ENCODE data around the gene CAMKMT.

Gene CAMKMT

GRCh38 chr2:44479127-44479887, 117.6 kb downstream of the CAMKMT start:
- Histone ChIP-seq H2BK5ac (ENCODE audit: low read depth, low read length, poor library complexity) (no peak overlapping the region), H2AFZ (ENCODE audit: insufficient read depth, low read length, poor library complexity) (no peak overlapping the region), H3K23ac (ENCODE audit: low read length) (no peak overlapping the region), H4K91ac (ENCODE audit: low read depth, low read length) (no peak overlapping the region), H3K18ac (ENCODE audit: low read length) (no peak overlapping the region), H3K9me3 (ENCODE audit: insufficient read depth, low read depth, low read length) (no peaks in the 10 kb centered on the region), H3K4ac (ENCODE audit: low read depth, low read length) (no peak overlapping the region), H3K27ac (ENCODE audit: low read depth, low read length) (no peak overlapping the region), H3K4me2 (ENCODE audit: low read length) (no peak overlapping the region), H3K27me3 (ENCODE audit: insufficient read depth, low read length) (no peaks in the 10 kb centered on the region), H4K12ac (ENCODE audit: low read depth, low read length) (no peak overlapping the region), H4K8ac (ENCODE audit: low read depth, low read length) (no peak overlapping the region), H2BK120ac (ENCODE audit: insufficient read depth, low read length, poor library complexity) (no peak overlapping the region), H3K79me1 (ENCODE audit: low read length) (no peaks in the 10 kb centered on the region), H2AK5ac (ENCODE audit: low read length) (no peak overlapping the region), H3K79me2 (ENCODE audit: control insufficient read depth, insufficient read depth, low read length, poor library complexity) (no peaks in the 10 kb centered on the region), H2BK12ac (ENCODE audit: low read length) (no peak overlapping the region), H3K4me3 (ENCODE audit: low read depth, low read length) (no peak overlapping the region), H3K9ac (ENCODE audit: low read length) (no peak overlapping the region), H3K4me1 (ENCODE audit: control insufficient read depth in 1 of 2, insufficient read depth in 2 of 2, low read length in 2 of 2) (no peaks in the 10 kb centered on the region), H3K14ac (ENCODE audit: low read length) (no peak overlapping the region), H3K36me3 (ENCODE audit: control insufficient read depth in 1 of 2, insufficient read depth in 2 of 2, low read length in 2 of 2) (no peaks in the 10 kb centered on the region)
- no CpG with 5 or more reads among the region's 5 CpGs for WGBS (ENCODE audit: extremely low coverage, insufficient coverage, insufficient read length)
- DNase-seq = peak; percentile 31 to 87

GRCh38 chr2:44480068-44480467, 118.3 kb downstream of the CAMKMT start:
- no peak for DNase-seq
- no peak overlapping the region for H3K27ac ChIP-seq (ENCODE audit: low read depth, low read length)
- H2AK5ac ChIP-seq (ENCODE audit: low read length) = no peak overlapping the region
- no peak overlapping the region for H2BK5ac ChIP-seq (ENCODE audit: low read depth, low read length, poor library complexity)
- H3K4ac ChIP-seq (ENCODE audit: low read depth, low read length) = no peak overlapping the region
- no peak overlapping the region for H4K8ac ChIP-seq (ENCODE audit: low read depth, low read length)
- H3K36me3 ChIP-seq (ENCODE audit: control insufficient read depth in 1 of 2, insufficient read depth in 2 of 2, low read length in 2 of 2) = no peaks in the 10 kb centered on the region
- no peak overlapping the region for H4K12ac ChIP-seq (ENCODE audit: low read depth, low read length)
- no peak overlapping the region for H3K23ac ChIP-seq (ENCODE audit: low read length)
- H2BK12ac ChIP-seq (ENCODE audit: low read length) = no peak overlapping the region
- no peak overlapping the region for H3K4me2 ChIP-seq (ENCODE audit: low read length)
- no CpG with 5 or more reads among the region's 2 CpGs for WGBS (ENCODE audit: extremely low coverage, insufficient coverage, insufficient read length)
- H3K27me3 ChIP-seq (ENCODE audit: insufficient read depth, low read length) = no peaks in the 10 kb centered on the region
- no peak overlapping the region for H3K18ac ChIP-seq (ENCODE audit: low read length)
- H4K91ac ChIP-seq (ENCODE audit: low read depth, low read length) = no peak overlapping the region
- no peaks in the 10 kb centered on the region for H3K4me1 ChIP-seq (ENCODE audit: control insufficient read depth in 1 of 2, insufficient read depth in 2 of 2, low read length in 2 of 2)
- H3K79me2 ChIP-seq (ENCODE audit: control insufficient read depth, insufficient read depth, low read length, poor library complexity) = no peaks in the 10 kb centered on the region
- H3K79me1 ChIP-seq (ENCODE audit: low read length) = no peaks in the 10 kb centered on the region
- no peak overlapping the region for H2BK120ac ChIP-seq (ENCODE audit: insufficient read depth, low read length, poor library complexity)
- H2AFZ ChIP-seq (ENCODE audit: insufficient read depth, low read length, poor library complexity) = no peak overlapping the region
- no peak overlapping the region for H3K14ac ChIP-seq (ENCODE audit: low read length)
- no peak overlapping the region for H3K4me3 ChIP-seq (ENCODE audit: low read depth, low read length)
- no peak overlapping the region for H3K9ac ChIP-seq (ENCODE audit: low read length)
- H3K9me3 ChIP-seq (ENCODE audit: insufficient read depth, low read depth, low read length) = no peaks in the 10 kb centered on the region

GRCh38 chr2:44487052-44487451, 125.3 kb downstream of the CAMKMT start:
- no peak overlapping the region for H3K9ac ChIP-seq (ENCODE audit: low read length)
- H3K27ac ChIP-seq (ENCODE audit: low read depth, low read length) = no peak overlapping the region
- WGBS (ENCODE audit: extremely low coverage, insufficient coverage, insufficient read length) = no CpG with 5 or more reads among the region's 1 CpG
- H3K18ac ChIP-seq (ENCODE audit: low read length) = no peak overlapping the region
- no peak overlapping the region for H4K12ac ChIP-seq (ENCODE audit: low read depth, low read length)
- H2BK5ac ChIP-seq (ENCODE audit: low read depth, low read length, poor library complexity) = no peak overlapping the region
- H3K79me1 ChIP-seq (ENCODE audit: low read length) = no peaks in the 10 kb centered on the region
- no peak overlapping the region for H4K8ac ChIP-seq (ENCODE audit: low read depth, low read length)
- no peak overlapping the region for H4K91ac ChIP-seq (ENCODE audit: low read depth, low read length)
- H3K4me2 ChIP-seq (ENCODE audit: low read length) = no peak overlapping the region
- no peak overlapping the region for H3K23ac ChIP-seq (ENCODE audit: low read length)
- H3K9me3 ChIP-seq (ENCODE audit: insufficient read depth, low read depth, low read length) = no peaks in the 10 kb centered on the region
- no peak overlapping the region for H2BK120ac ChIP-seq (ENCODE audit: insufficient read depth, low read length, poor library complexity)
- H2BK12ac ChIP-seq (ENCODE audit: low read length) = no peak overlapping the region
- no peak overlapping the region for H2AFZ ChIP-seq (ENCODE audit: insufficient read depth, low read length, poor library complexity)
- H3K4ac ChIP-seq (ENCODE audit: low read depth, low read length) = no peak overlapping the region
- H3K4me3 ChIP-seq (ENCODE audit: low read depth, low read length) = no peak overlapping the region
- no peaks in the 10 kb centered on the region for H3K36me3 ChIP-seq (ENCODE audit: control insufficient read depth in 1 of 2, insufficient read depth in 2 of 2, low read length in 2 of 2)
- no peak overlapping the region for H2AK5ac ChIP-seq (ENCODE audit: low read length)
- H3K14ac ChIP-seq (ENCODE audit: low read length) = no peak overlapping the region
- H3K79me2 ChIP-seq (ENCODE audit: control insufficient read depth, insufficient read depth, low read length, poor library complexity) = no peaks in the 10 kb centered on the region
- no peak for DNase-seq
- H3K4me1 ChIP-seq (ENCODE audit: control insufficient read depth in 1 of 2, insufficient read depth in 2 of 2, low read length in 2 of 2) = no peaks in the 10 kb centered on the region
- no peaks in the 10 kb centered on the region for H3K27me3 ChIP-seq (ENCODE audit: insufficient read depth, low read length)

DNA sequence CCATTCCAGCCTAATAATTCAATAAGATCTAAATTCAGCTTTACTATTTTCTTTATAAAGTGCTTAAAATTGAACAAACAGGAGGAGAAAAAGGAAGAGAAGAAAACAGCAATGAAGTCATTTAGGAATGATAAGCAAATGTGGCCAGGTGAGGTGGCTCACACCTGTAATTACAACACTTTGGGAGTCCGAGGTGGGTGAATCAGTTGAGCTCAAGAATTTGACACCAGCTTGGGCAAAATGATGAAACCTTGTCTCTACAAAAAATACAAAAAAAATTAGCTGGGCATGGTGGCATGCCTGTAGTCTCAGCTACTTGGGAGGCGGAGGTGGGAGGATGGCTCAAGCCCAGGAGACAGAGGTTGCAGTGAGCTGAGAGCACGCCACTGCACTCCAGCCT, 129.0 kb downstream of the CAMKMT start:
- Histone ChIP-seq H3K36me3 (ENCODE audit: control insufficient read depth in 1 of 2, insufficient read depth in 2 of 2, low read length in 2 of 2) (no peaks in the 10 kb centered on the region), H3K9ac (ENCODE audit: low read length) (no peak overlapping the region), H2BK5ac (ENCODE audit: low read depth, low read length, poor library complexity) (no peak overlapping the region), H4K8ac (ENCODE audit: low read depth, low read length) (no peak overlapping the region), H3K79me2 (ENCODE audit: control insufficient read depth, insufficient read depth, low read length, poor library complexity) (no peaks in the 10 kb centered on the region), H4K91ac (ENCODE audit: low read depth, low read length) (no peak overlapping the region), H2AFZ (ENCODE audit: insufficient read depth, low read length, poor library complexity) (no peak overlapping the region), H3K27ac (ENCODE audit: low read depth, low read length) (no peak overlapping the region), H2AK5ac (ENCODE audit: low read length) (no peak overlapping the region), H2BK120ac (ENCODE audit: insufficient read depth, low read length, poor library complexity) (no peak overlapping the region), H3K79me1 (ENCODE audit: low read length) (no peaks in the 10 kb centered on the region), H3K9me3 (ENCODE audit: insufficient read depth, low read depth, low read length) (no peaks in the 10 kb centered on the region), H4K12ac (ENCODE audit: low read depth, low read length) (no peak overlapping the region), H3K27me3 (ENCODE audit: insufficient read depth, low read length) (no peaks in the 10 kb centered on the region), H3K4me3 (ENCODE audit: low read depth, low read length) (no peak overlapping the region), H2BK12ac (ENCODE audit: low read length) (no peak overlapping the region), H3K23ac (ENCODE audit: low read length) (no peak overlapping the region), H3K4me2 (ENCODE audit: low read length) (no peak overlapping the region), H3K18ac (ENCODE audit: low read length) (no peak overlapping the region), H3K4me1 (ENCODE audit: control insufficient read depth in 1 of 2, insufficient read depth in 2 of 2, low read length in 2 of 2) (no peaks in the 10 kb centered on the region), H3K4ac (ENCODE audit: low read depth, low read length) (no peak overlapping the region), H3K14ac (ENCODE audit: low read length) (no peak overlapping the region)
- peak; percentile 40 to 52 for DNase-seq
- WGBS (ENCODE audit: extremely low coverage, insufficient coverage, insufficient read length) = no CpG with 5 or more reads among the region's 3 CpGs

Data from trophoblast cell (in vitro differentiated cells and primary cell).